OCI-LY3 (cell line): ENCODE results near the gene CRYGN.

Experiments used
- CTCF ChIP-seq: fragments of 200-600, 300-600 bp; sonication (generic); IDR thresholded peaks from 2 replicates; pipeline ENCODE4 v1.5.1; 2014; ENCODE audit warnings: antibody characterized with exemption, low read length, low read depth
- EZH2phosphoT487 ChIP-seq: fragments of 200-600 bp; shearing (Covaris generic); IDR thresholded peaks from 2 replicates; pipeline ENCODE4 v1.6.1; 2018; ENCODE audit warnings: antibody characterized with exemption, mixed run types, low read depth

DNA sequence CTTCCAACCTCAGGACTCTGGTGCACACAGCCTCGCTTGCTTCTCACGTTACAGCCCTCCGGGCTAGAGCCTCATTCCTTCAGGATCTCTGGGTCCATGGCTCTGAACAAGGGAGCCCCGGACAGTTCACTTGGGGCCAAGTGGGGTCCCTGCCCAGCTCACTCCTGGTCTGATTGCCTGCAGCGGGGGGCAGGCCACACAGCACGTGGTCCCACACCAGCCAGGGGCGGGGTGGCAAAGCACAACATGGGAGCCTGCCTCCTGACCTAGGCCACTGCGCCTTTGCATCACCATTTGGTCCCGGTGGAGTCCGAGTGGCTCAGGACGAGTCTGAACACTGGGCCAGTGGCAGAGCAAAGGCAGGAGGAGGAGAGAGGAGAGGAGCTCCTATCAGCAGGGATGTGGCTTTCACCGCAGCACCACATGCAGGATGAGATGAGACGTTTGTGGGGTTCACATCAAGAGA is 13.4 kb upstream of the CRYGN start:
- TF ChIP-seq CTCF (no peak), EZH2phosphoT487 (no peak)
